ENCODE results near the gene USP9X.
A peak's percentile ranks its signal among the peaks of the same experiment; 100 is the strongest.

USP9X gene

DNA sequence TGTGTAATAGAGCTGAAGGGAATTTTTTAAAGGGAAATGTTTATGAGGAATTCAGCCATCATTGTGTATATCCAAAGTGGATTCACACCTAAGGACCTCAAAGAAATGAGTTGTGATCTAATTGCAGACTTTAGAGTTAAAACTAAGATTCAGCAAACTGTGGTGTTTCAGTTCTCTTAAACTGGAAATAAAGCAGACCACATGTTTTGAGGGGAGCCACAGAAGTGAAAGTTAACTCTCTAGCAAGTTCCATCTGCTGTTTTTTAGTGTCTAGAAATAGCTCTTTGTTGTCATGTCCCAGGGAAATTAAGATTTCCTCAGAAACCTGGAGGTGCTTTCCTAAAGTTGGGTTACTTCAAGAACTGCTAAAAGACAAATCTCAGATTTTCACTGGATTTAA is 151.4 kb downstream of the USP9X start:
- TF ChIP-seq, protein P1, sequence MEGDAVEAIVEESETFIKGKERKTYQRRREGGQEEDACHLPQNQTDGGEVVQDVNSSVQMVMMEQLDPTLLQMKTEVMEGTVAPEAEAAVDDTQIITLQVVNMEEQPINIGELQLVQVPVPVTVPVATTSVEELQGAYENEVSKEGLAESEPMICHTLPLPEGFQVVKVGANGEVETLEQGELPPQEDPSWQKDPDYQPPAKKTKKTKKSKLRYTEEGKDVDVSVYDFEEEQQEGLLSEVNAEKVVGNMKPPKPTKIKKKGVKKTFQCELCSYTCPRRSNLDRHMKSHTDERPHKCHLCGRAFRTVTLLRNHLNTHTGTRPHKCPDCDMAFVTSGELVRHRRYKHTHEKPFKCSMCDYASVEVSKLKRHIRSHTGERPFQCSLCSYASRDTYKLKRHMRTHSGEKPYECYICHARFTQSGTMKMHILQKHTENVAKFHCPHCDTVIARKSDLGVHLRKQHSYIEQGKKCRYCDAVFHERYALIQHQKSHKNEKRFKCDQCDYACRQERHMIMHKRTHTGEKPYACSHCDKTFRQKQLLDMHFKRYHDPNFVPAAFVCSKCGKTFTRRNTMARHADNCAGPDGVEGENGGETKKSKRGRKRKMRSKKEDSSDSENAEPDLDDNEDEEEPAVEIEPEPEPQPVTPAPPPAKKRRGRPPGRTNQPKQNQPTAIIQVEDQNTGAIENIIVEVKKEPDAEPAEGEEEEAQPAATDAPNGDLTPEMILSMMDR (IDR thresholded peaks at IDR 0.05; ENCODE audit: extremely low read depth, missing control alignments): no peak
- peak; percentile 41 for DNase-seq (ENCODE audit: low spot score)

DNA sequence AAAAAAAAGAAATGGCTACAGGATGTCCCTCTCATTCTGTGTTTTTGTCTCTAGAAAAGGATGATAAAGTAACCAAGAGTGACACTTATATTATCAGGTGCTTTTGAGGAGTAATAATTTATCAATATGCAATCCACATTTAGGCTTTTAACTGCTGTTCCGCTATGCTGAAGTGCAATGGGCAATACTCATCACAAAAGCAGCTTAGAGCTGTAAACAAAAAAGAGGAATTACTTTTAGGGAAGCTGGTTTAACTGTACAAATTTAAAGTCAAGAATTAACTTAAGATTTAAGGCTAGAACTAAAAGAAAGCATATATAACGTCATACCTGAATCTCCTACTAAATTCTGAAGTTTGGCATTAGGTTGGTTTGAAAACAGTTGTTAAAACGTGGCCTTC is 155.3 kb downstream of the USP9X start:
- DNase-seq (ENCODE audit: low spot score): no peak
- TF ChIP-seq, protein P1 (IDR thresholded peaks at IDR 0.05; ENCODE audit: extremely low read depth, missing control alignments): no peak

DNA sequence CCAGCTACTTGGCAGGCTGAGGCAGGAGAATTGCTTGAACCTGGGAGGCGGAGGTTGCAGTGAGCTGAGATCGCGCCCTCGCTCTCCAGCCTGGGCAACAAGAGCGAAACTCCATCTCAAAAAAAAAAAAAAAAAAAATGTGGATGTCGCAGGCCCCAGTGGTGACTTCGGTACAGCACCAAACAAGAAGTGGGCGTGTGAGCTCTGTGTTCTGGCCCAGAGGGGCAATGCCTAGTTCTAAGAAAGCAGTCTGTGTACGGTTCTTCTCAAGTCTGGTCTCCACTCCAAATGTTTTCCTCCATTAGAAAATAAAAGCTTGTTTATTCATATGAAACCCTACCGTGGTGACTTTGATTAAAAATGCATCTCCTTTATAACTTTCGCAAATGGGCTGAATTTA is 156.7 kb downstream of the USP9X start:
- DNase-seq (ENCODE audit: low spot score): no peak
- TF ChIP-seq, protein P1 (IDR thresholded peaks at IDR 0.05; ENCODE audit: extremely low read depth, missing control alignments): no peak

DNA sequence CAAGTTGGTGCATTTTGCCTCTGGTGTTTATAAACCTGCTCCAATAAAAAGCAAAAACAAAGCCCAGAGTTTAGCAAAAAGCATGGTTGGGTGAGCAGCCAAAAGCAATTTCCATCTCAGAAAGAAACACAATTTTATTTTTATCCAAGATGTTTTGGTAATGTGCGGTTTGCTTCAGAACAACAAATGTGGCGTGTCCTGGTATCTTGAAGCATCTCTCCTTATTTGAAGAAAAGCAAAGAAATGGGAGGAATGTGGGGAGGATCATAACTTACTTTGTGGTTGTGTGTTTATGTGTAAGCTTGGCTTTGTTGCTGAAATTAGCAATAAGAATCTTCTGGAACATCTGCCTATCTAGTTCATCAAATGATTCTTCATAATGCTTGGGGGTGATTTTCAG is 160.4 kb downstream of the USP9X start:
- TF ChIP-seq, protein P1 (IDR thresholded peaks at IDR 0.05; ENCODE audit: extremely low read depth, missing control alignments): no peak
- DNase-seq (ENCODE audit: low spot score): no peak

DNA sequence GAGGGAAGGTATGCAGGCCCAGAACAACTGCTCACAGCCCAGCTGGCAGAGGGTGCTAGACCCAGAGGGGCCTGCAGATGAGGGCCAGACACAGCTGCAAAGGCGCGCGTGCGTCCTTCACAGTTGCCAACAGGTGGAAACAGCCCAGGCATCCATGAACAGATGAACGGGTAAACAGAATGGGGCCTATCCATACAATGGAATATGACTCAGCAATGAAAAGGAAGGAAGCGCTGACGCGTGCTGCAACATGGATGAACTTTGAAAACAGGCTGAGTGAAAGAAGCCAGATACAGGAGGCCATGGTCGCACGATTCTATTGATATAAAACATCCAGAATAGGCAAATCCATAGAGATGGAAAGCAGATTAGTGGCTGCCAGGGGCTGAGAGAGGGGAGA is 165.6 kb downstream of the USP9X start:
- TF ChIP-seq, protein P1 (IDR thresholded peaks at IDR 0.05; ENCODE audit: extremely low read depth, missing control alignments): no peak
- DNase-seq (ENCODE audit: low spot score): no peak

DNA sequence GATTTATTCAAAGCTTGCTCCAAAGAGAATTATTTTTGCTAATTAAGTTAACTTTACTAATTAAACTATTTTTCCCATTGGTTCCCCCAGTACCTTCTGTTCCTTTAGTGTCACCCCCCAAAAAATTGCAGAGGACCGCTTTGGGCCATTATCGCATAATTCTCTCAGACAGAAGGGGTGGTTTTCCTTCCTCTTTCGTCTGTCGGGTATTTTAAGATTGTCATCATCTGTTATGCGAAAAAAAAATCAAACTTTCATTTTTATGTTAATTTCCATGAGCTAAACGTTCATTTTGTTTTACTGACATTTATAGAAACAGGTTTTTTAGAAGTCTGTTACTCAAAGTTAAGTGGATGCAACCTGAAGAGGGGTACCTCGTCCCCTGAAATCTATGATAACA is 172.6 kb downstream of the USP9X start:
- TF ChIP-seq, protein P1 (IDR thresholded peaks at IDR 0.05; ENCODE audit: extremely low read depth, missing control alignments): no peak
- DNase-seq (ENCODE audit: low spot score): no peak

DNA sequence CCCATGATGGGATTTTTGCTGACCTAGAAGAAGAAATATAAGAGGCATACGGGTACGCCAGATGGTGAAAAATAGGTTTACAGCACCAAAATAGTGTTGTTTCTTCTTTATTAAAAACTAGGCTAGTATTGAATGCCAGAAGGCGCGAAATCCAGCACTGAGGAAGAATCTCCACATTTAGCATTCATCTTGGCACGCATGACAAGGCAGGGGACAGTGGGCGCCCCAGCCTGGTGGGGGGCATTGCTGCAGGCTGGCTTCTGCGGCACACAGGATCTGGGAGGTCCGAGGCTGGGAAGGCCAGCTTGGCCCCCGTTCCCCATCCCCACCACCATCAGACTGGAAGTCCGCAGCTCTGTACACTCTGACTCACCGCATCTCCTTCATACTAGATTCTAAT is 173.0 kb downstream of the USP9X start:
- TF ChIP-seq, protein P1 (IDR thresholded peaks at IDR 0.05; ENCODE audit: extremely low read depth, missing control alignments): peak; percentile 32
- no peak for DNase-seq (ENCODE audit: low spot score)
